ENCODE data around the gene CACTIN.
A peak's percentile ranks its signal among the peaks of the same experiment; 100 is the strongest.

CACTIN gene

GRCh38 chr19:3573858-3574637, 52.5 kb downstream of the CACTIN start:
- peaks cover 2% of the 10 kb centered on the region for H3K27me3 ChIP-seq (replicated peaks; ENCODE audit: insufficient read depth, low read length)
- H3K9me3 ChIP-seq (replicated peaks; ENCODE audit: insufficient read depth, low read length), result no peaks in the 10 kb centered on the region
- no peak overlapping the region for H3K9ac ChIP-seq (ENCODE audit: low read length)
- H4K20me1 ChIP-seq (ENCODE audit: insufficient read depth, low read length), result no peaks in the 10 kb centered on the region
- peak overlapping the region; percentile 97; the same call in 1 of the 2 replicates for H3K4me3 ChIP-seq (ENCODE audit: low read length)
- DNase-seq, result peak; percentile 98
- H2AFZ ChIP-seq (ENCODE audit: low read length), result no peak overlapping the region
- 0 out of 2 replicates have a peak, but pooled peaks cover 9% of the 10 kb centered on the region for H3F3A ChIP-seq (ENCODE audit: insufficient read depth, low read length)
- H3K9me2 ChIP-seq (replicated peaks; ENCODE audit: insufficient read depth, low read length), result no peaks in the 10 kb centered on the region
- no peak overlapping the region for H3K27ac ChIP-seq (ENCODE audit: low read length)
- H3K4me1 ChIP-seq (ENCODE audit: low read length), result 0 out of 2 replicates have a peak, but pooled peaks cover 4% of the 10 kb centered on the region
- no peaks in the 10 kb centered on the region for H3K36me3 ChIP-seq (replicated peaks; ENCODE audit: insufficient read depth, low read length)
- TF ChIP-seq EZH2phosphoT487 (IDR thresholded peaks at IDR 0.05; ENCODE audit: low read length) (no peak), CTCF (IDR thresholded peaks at IDR 0.05; ENCODE audit: low read length) (no peak), EZH2 (optimal IDR thresholded peaks at IDR 0.05; ENCODE audit: low read depth, low read length) (no peak)
- peaks cover 6% of the 10 kb centered on the region for H3K79me2 ChIP-seq (ENCODE audit: low read length)
- peak overlapping the region; percentile 95; the same call in 1 of the 2 replicates for H3K4me2 ChIP-seq (ENCODE audit: low read depth, low read length)

GRCh38 chr19:3573162-3573857, 53.3 kb downstream of the CACTIN start:
- no peak for DNase-seq
- 0 out of 2 replicates have a peak, but pooled peaks cover 4% of the 10 kb centered on the region for H3K4me1 ChIP-seq (ENCODE audit: low read length)
- H3K79me2 ChIP-seq (ENCODE audit: low read length), result peaks cover 6% of the 10 kb centered on the region
- peak overlapping the region; percentile 95 for H3K4me2 ChIP-seq (ENCODE audit: low read depth, low read length)
- no peaks in the 10 kb centered on the region for H3K9me2 ChIP-seq (replicated peaks; ENCODE audit: insufficient read depth, low read length)
- no peaks in the 10 kb centered on the region for H3K9me3 ChIP-seq (replicated peaks; ENCODE audit: insufficient read depth, low read length)
- H2AFZ ChIP-seq (ENCODE audit: low read length), result peak overlapping the region; percentile 83
- H3K36me3 ChIP-seq (replicated peaks; ENCODE audit: insufficient read depth, low read length), result no peaks in the 10 kb centered on the region
- peak overlapping the region; percentile 97 for H3K4me3 ChIP-seq (ENCODE audit: low read length)
- H3K27ac ChIP-seq (ENCODE audit: low read length), result no peak overlapping the region; the same call in 1 of the 2 replicates
- H3K9ac ChIP-seq (ENCODE audit: low read length), result peak overlapping the region; percentile 72
- 0 out of 2 replicates have a peak, but pooled peaks cover 9% of the 10 kb centered on the region for H3F3A ChIP-seq (ENCODE audit: insufficient read depth, low read length)
- H4K20me1 ChIP-seq (ENCODE audit: insufficient read depth, low read length), result no peaks in the 10 kb centered on the region
- H3K27me3 ChIP-seq (replicated peaks; ENCODE audit: insufficient read depth, low read length), result peaks cover 8% of the 10 kb centered on the region
- TF ChIP-seq CTCF (IDR thresholded peaks at IDR 0.05; ENCODE audit: low read length) (no peak), EZH2phosphoT487 (IDR thresholded peaks at IDR 0.05; ENCODE audit: low read length) (no peak), EZH2 (optimal IDR thresholded peaks at IDR 0.05; ENCODE audit: low read depth, low read length) (no peak)

- Histone ChIP-seq H3K4me2 (ENCODE audit: low read depth, low read length) (peak within 1 kb of the TSS; percentile 95), H3K9me3 (replicated peaks; ENCODE audit: insufficient read depth, low read length) (no peaks in the 10 kb centered on the region), H4K20me1 (ENCODE audit: insufficient read depth, low read length) (no peaks in the 10 kb centered on the region), H3K79me2 (ENCODE audit: low read length) (peaks cover 6% of the 10 kb centered on the region), H3K4me1 (ENCODE audit: low read length) (0 out of 2 replicates have a peak, but pooled peaks cover 4% of the 10 kb centered on the region), H3K36me3 (replicated peaks; ENCODE audit: insufficient read depth, low read length) (no peaks in the 10 kb centered on the region), H3K4me3 (ENCODE audit: low read length) (peak within 1 kb of the TSS; percentile 97), H3K27ac (ENCODE audit: low read length) (no peak within 1 kb of the TSS; the same call in 1 of the 2 replicates), H3K9me2 (replicated peaks; ENCODE audit: insufficient read depth, low read length) (no peaks in the 10 kb centered on the region), H3K27me3 (replicated peaks; ENCODE audit: insufficient read depth, low read length) (peaks cover 11% of the 10 kb centered on the region), H3K9ac (ENCODE audit: low read length) (peak within 1 kb of the TSS; percentile 72), H2AFZ (ENCODE audit: low read length) (peak within 1 kb of the TSS; percentile 83), H3F3A (ENCODE audit: insufficient read depth, low read length) (0 out of 2 replicates have a peak, but pooled peaks cover 9% of the 10 kb centered on the region)
- TF ChIP-seq EZH2 (optimal IDR thresholded peaks at IDR 0.05; ENCODE audit: low read depth, low read length), result no peak
- no peak for TF ChIP-seq CTCF (IDR thresholded peaks at IDR 0.05; ENCODE audit: low read length)
- TF ChIP-seq EZH2phosphoT487 (IDR thresholded peaks at IDR 0.05; ENCODE audit: low read length), result no peak
- no peak for DNase-seq
Measured at GRCh38 chr19:3572855-3573161, 53.8 kb downstream of the CACTIN start, which contains the start of gene HMG20B. Gene HMG20B, plus strand, starts transcription at chr19:3572944. Its CDS starts 366 bp downstream, at chr19:3573310.
